ENCODE results near the gene STYXL2. TPM values are rescaled to one million over a fixed set of nuclear protein-coding genes. Genes with fewer than 3 reads are reported as not detected.

STYXL2 gene
- total and polyA plus RNA-seq, 2 of the 4 experiments (the other 2 are of a cell fraction), result not detected

GRCh38 chr1:167065471-167065870 is 28.4 kb upstream of the STYXL2 start:
- intact Hi-C loops (cut with micrococcal nuclease) (loop anchor here (5.0 kb wide), 2 partner anchors 157 to 622 kb away; partner anchors contain the start of gene POU2F1), in situ Hi-C loops (cut with MboI; ENCODE audit: low sequenced_read_pairs) (loop anchor here (5.0 to 10.0 kb wide), 2 partner anchors 382 to 469 kb away; no protein-coding TSS in a partner anchor), dilution Hi-C loops (cut with HindIII; ENCODE audit: low sequenced_read_pairs, unreplicated experiment) (no loop called here)
- WGBS, 2 experiments (ENCODE audit: extremely low coverage in 2 of 2, insufficient read length in 1 of 2), result 30% methylated on average over 2 of the region's 8 CpGs; no CpG with 5 or more reads in 1 of the 2 experiments
- no TSS peak for BruUV-seq (replicated peaks)
- Histone ChIP-seq H2AK9ac (replicated peaks; ENCODE audit: low read depth, low read length, poor library complexity) (no peak overlapping the region), H3K18ac (ENCODE audit: low read depth, low read length) (no peak overlapping the region), H3K27ac (ENCODE audit: insufficient read depth, low read length) (no peak overlapping the region), H3K9ac (ENCODE audit: low read depth, low read length) (no peak overlapping the region), H3K4me3 (ENCODE audit: insufficient read depth, low read depth, low read length) (no peak overlapping the region), H2BK5ac (ENCODE audit: low read depth, low read length, poor library complexity, severe bottlenecking) (no peak overlapping the region), H3K56ac (ENCODE audit: extremely low read depth, insufficient read depth, low read length) (no peak overlapping the region), H2BK120ac (ENCODE audit: low read depth, low read length) (no peak overlapping the region), H2AK5ac (ENCODE audit: low read depth, low read length) (no peak overlapping the region), H3K23ac (ENCODE audit: low read depth, low read length) (no peak overlapping the region), H3K36me3 (ENCODE audit: control insufficient read depth, insufficient read depth, low read length) (no peaks in the 10 kb centered on the region), H4K8ac (ENCODE audit: low read depth in 2 of 2, low read length in 2 of 2) (no peak overlapping the region), H3K4me2 (ENCODE audit: low read depth, low read length) (no peak overlapping the region), H3K9me3 (ENCODE audit: control insufficient read depth, insufficient read depth, low read length) (no peaks in the 10 kb centered on the region), H3K79me1 (ENCODE audit: low read depth in 1 of 2, low read length in 2 of 2) (no peaks in the 10 kb centered on the region), H3K27me3 (ENCODE audit: control insufficient read depth, insufficient read depth, low read length) (peaks cover 15% of the 10 kb centered on the region), H2AFZ (replicated peaks; ENCODE audit: low read length, poor library complexity) (no peak overlapping the region), H3K4me1 (ENCODE audit: control insufficient read depth, insufficient read depth, low read length) (no peaks in the 10 kb centered on the region), H4K91ac (ENCODE audit: insufficient read depth, low read depth, low read length) (no peak overlapping the region), H2BK20ac (ENCODE audit: low read depth, low read length) (no peak overlapping the region), H4K20me1 (ENCODE audit: insufficient read depth, low read length) (no peaks in the 10 kb centered on the region), H4K5ac (ENCODE audit: low read depth, low read length) (no peak overlapping the region), H2BK15ac (ENCODE audit: low read depth, low read length) (no peak overlapping the region), H3K9me1 (ENCODE audit: insufficient read depth, low read length) (no peaks in the 10 kb centered on the region), H3K4ac (ENCODE audit: low read depth, low read length) (no peak overlapping the region), H3K14ac (replicated peaks; ENCODE audit: low read depth, low read length) (no peak overlapping the region)
- ChIA-PET CTCF (interaction anchor here (1.1 kb wide), 1 partner anchor 155 kb away, joined by 3 read pairs; the partner anchor contains the start of gene POU2F1), POLR2A (ENCODE audit: unreplicated experiment) (no interaction called here)
- TF ChIP-seq POLR2A (IDR thresholded peaks at IDR 0.05; ENCODE audit: low read depth, low read length), result no peak
- TF ChIP-seq USF2 (IDR thresholded peaks at IDR 0.05; ENCODE audit: low read depth, low read length), result no peak
- TF ChIP-seq MAFK (IDR thresholded peaks at IDR 0.05; ENCODE audit: low read depth, low read length), result no peak
- no peak for TF ChIP-seq RCOR1 (IDR thresholded peaks at IDR 0.05; ENCODE audit: insufficient replicate concordance, low read length)
- no peak for TF ChIP-seq MXI1 (IDR thresholded peaks at IDR 0.05; ENCODE audit: borderline replicate concordance, low read depth, low read length)
- no peak for TF ChIP-seq MAZ (IDR thresholded peaks at IDR 0.05; ENCODE audit: borderline replicate concordance, low read depth, low read length)
- no peak for TF ChIP-seq SMC3 (IDR thresholded peaks at IDR 0.05; ENCODE audit: low read depth, low read length)
- TF ChIP-seq CHD1 (IDR thresholded peaks at IDR 0.05; ENCODE audit: low read depth, low read length), result no peak
- TF ChIP-seq RFX5 (IDR thresholded peaks at IDR 0.05; ENCODE audit: low read depth, low read length), result no peak
- TF ChIP-seq CEBPB (IDR thresholded peaks at IDR 0.05; ENCODE audit: low read depth, low read length), result no peak
- TF ChIP-seq NFE2L2 (IDR thresholded peaks at IDR 0.05; ENCODE audit: low read depth, low read length), result no peak
- no peak for TF ChIP-seq ELK1 (IDR thresholded peaks at IDR 0.05; ENCODE audit: borderline replicate concordance, low read depth, low read length)
- no peak for TF ChIP-seq RAD21 (IDR thresholded peaks at IDR 0.05; ENCODE audit: low read length)
- no peak for TF ChIP-seq FOS (IDR thresholded peaks at IDR 0.05; ENCODE audit: low read depth, low read length)
- TF ChIP-seq CTCF (conservative IDR thresholded peaks at IDR 0.05; ENCODE audit: low read depth, low read length), result no peak
- TF ChIP-seq BHLHE40 (IDR thresholded peaks at IDR 0.05; ENCODE audit: low read depth, low read length), result no peak
- ATAC-seq (ENCODE audit: low read depth) (no peak), DNase-seq (no peak)

Measured in IMR-90 (cell line).